Mesodermal cell (in vitro differentiated cells): ENCODE data around the gene ACP7.

Experiments
- H3K27ac ChIP-seq: 2 replicates; pipeline ENCODE4 v1.7.0; 2013; ENCODE audit warnings: mild to moderate bottlenecking, low read depth, low read length, moderate library complexity; ENCODE audit not compliant: severe bottlenecking
- H3K36me3 ChIP-seq: 2 replicates; pipeline ENCODE4 v1.7.1; 2013; ENCODE audit warnings: mild to moderate bottlenecking, low read length, moderate library complexity; ENCODE audit not compliant: control insufficient read depth, insufficient read depth
- H3K4me1 ChIP-seq: one replicate; pipeline ENCODE4 v1.7.1; 2013; ENCODE audit warnings: mild to moderate bottlenecking, low read length; ENCODE audit not compliant: insufficient read depth, control insufficient read depth, poor library complexity, severe bottlenecking
- H3K4me3 ChIP-seq: 2 replicates; pipeline ENCODE4 v1.7.0; 2013; ENCODE audit warnings: low read length, control low read depth, mild to moderate bottlenecking; ENCODE audit not compliant: insufficient read depth, poor library complexity, severe bottlenecking; ENCODE audit errors: extremely low read depth
- H3K9me3 ChIP-seq: 2 replicates; pipeline ENCODE4 v1.7.1; 2013; ENCODE audit warnings: mild to moderate bottlenecking, low read length, moderate library complexity; ENCODE audit not compliant: control insufficient read depth
- WGBS, 2 experiments: methylation state at CpG; one replicate each; pipeline ENCODE4 v1.1.5; 2013; ENCODE audit warnings: missing lambda C conversion rate in 2 of 2; ENCODE audit not compliant: insufficient coverage in 2 of 2; 5-methylcytosine and 5-hydroxymethylcytosine counted together

Gene ACP7

DNA sequence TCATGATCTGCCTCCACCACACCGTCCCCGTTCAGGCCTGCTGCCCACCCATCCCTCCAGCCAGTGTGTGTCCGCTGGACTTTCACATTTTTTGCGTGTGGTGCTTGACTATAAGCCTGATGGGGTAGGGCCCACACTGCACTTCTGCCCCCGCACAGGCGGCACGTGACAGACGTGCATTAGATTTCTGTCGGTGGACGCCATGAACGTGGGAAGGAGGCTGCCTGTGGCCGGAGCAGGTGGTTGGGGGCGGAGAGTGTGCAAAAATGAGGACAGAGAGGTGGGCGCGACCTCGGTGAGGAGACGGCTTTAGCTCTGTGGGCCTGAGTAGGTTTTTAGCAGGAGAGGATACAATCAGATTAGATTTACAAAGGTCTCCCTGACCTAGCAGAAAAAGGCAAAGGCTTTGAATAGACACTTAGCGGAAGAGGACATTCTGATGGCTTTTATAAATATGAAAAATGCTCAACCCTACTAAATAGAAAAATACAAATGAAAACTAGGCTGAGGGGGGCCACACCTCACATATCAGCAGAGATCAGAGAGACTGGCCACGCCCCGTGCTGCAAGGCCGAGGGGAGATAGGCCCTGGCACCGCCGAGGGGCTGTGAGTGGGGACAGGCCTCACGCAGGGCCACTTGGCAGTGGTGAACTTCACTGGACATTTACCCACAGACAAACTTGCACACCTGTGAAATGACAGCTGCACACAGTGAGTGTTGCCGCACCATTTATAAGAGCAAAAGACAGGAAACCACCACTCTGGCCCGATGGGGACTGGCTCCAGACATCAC is 66.8 kb downstream of the ACP7 start:
- Histone ChIP-seq H3K9me3 (peaks cover 6% of the 10 kb centered on the region), H3K27ac (no peak overlapping the region), H3K4me1 (peaks cover 3% of the 10 kb centered on the region), H3K4me3 (no peak overlapping the region), H3K36me3 (peaks cover 15% of the 10 kb centered on the region)
- 92 to 94% methylated on average over 22 to 24 of the region's 26 CpGs for WGBS, 2 experiments

DNA sequence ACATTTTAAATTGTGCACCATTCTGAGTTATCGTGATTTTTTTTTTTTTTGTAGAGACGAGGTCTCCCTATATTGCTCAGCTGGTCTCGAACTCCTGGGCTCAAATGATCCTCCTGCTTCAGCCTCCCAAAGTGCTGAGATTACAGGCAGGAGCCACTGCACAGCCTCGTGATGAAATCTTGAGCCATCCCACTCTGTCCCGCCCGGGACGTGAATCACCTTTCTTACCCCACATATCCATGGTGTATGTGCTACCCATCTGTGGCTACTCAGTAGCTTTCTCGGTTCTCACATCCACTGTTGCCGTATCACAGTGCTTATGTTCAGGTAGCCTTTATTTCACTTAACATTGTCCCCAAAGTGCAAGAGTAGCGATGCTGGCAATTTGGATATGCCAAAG is 67.9 kb downstream of the ACP7 start:
- Histone ChIP-seq H3K4me3 (no peak overlapping the region), H3K9me3 (peaks cover 6% of the 10 kb centered on the region), H3K27ac (no peak overlapping the region), H3K4me1 (peaks cover 3% of the 10 kb centered on the region), H3K36me3 (peaks cover 15% of the 10 kb centered on the region)
- 98 to 99% methylated on average over 9 to 10 of the region's 10 CpGs for WGBS, 2 experiments

DNA sequence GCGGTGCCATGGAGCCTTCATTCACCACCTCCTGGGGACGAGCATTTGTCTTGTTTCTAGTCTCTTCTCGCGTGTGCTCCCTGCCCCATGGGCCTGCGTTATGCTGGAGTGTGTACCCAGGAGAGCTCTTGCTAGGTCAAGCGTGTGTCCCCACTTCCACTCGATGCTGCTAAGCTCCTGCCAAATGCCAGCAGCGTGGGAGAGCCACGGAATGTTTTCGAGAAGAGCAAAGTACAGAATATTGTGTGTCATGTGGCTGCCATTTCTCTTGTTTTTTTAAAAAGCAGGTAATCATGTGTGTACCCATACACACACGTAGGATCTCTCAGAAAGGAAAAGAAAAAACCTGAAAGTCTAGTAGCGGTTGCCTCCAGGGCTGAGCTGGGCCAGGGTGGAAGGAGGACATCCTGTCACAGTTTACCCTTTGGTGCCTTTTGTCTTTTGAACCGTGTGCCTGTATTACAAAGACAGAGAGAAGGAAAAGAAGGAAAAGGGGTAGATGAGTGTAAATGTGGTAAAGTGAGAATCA is 70.0 kb downstream of the ACP7 start:
- H3K27ac ChIP-seq: no peak overlapping the region
- H3K9me3 ChIP-seq: no peaks in the 10 kb centered on the region
- H3K4me3 ChIP-seq: no peak overlapping the region
- WGBS, 2 experiments: 90 to 91% methylated on average over 9 to 12 of the region's 13 CpGs
- H3K4me1 ChIP-seq: peaks cover 15% of the 10 kb centered on the region
- peaks cover 8% of the 10 kb centered on the region for H3K36me3 ChIP-seq

DNA sequence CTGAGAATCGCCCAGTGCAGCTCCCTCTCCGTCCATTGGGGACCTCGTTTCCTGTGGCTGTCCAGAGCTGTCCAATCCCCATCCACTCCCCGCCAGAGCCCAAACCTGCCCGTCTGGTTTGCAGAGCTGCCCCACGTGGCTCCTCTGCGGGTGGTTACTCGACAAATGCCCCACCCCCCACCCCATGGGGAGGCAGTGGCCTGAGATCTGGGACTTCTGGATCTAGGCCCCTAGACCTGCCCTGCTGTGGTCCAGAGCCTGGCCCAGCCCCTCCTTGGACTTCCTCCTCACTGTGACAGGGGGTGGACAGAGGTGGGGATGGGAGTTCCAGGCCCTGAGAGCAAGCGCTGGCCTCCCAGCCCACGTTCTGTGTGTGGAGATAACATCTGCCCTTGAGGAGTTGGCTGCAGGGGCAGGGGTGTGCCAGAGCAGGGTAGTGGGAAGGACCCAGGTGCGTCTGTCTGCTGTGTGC is 70.5 kb downstream of the ACP7 start:
- H3K4me1 ChIP-seq: peaks cover 15% of the 10 kb centered on the region
- no peaks in the 10 kb centered on the region for H3K9me3 ChIP-seq
- H3K36me3 ChIP-seq: peaks cover 6% of the 10 kb centered on the region
- H3K4me3 ChIP-seq: no peak overlapping the region
- H3K27ac ChIP-seq: no peak overlapping the region
- WGBS, 2 experiments: 81 to 95% methylated on average over 6 to 7 of the region's 11 CpGs

DNA sequence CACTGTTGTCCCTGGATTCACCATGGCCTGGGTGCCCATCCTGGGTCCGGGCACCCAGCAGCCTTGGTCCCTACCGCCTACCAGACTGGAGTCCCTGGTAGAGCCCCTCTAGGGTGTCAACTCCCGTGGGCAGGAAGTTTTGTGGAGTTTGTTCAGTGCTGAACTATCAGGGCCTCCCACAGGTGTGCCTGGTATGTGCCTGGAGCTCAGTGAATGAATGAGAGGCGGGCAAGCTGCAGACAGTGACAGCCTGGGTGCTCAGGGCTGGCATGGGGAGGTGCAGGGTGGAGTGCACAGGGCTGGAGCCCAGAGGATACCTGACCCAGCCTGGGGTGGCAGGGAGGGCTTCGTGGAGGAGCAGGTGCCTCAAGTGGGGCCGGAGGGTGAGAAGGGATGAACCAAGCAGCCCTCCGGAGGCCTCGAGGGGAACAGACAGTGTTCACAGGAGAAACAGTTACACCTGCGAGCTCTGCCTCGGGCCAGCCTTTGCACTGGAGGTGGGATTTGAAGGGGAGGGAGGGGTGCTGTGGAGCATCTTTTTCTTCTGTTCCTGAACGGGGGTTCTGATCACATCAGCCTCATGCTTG is 71.0 kb downstream of the ACP7 start:
- WGBS, 2 experiments: 87 to 89% methylated on average over 9 to 11 of the region's 11 CpGs
- no peak overlapping the region for H3K27ac ChIP-seq
- no peak overlapping the region for H3K4me3 ChIP-seq
- H3K9me3 ChIP-seq: no peaks in the 10 kb centered on the region
- H3K36me3 ChIP-seq: peaks cover 6% of the 10 kb centered on the region
- peaks cover 16% of the 10 kb centered on the region for H3K4me1 ChIP-seq

DNA sequence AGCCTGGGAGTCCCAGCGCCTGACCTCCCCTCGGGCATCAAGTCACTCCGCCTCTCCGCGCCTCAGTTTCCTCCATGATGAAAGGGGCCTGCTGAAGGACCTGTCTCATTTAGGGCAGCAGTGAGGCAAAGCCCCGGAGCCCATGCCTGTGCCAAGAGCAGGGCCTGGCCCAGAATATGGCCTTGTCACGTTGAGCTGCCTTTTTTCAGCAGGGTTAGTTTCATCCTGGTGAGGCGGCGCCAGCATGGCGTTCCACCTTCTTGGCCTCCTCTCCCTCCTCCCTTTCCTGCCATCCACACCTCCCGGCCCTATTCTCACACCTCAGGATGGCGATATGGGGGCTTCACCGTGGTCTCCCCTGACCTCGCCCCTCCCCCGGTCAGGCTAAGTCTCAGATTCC is 71.6 kb downstream of the ACP7 start:
- H3K4me3 ChIP-seq: no peak overlapping the region
- peaks cover 6% of the 10 kb centered on the region for H3K36me3 ChIP-seq
- peaks cover 22% of the 10 kb centered on the region for H3K4me1 ChIP-seq
- H3K9me3 ChIP-seq: no peaks in the 10 kb centered on the region
- WGBS, 2 experiments: 89 to 94% methylated on average over 6 to 13 of the region's 15 CpGs
- H3K27ac ChIP-seq: no peak overlapping the region

DNA sequence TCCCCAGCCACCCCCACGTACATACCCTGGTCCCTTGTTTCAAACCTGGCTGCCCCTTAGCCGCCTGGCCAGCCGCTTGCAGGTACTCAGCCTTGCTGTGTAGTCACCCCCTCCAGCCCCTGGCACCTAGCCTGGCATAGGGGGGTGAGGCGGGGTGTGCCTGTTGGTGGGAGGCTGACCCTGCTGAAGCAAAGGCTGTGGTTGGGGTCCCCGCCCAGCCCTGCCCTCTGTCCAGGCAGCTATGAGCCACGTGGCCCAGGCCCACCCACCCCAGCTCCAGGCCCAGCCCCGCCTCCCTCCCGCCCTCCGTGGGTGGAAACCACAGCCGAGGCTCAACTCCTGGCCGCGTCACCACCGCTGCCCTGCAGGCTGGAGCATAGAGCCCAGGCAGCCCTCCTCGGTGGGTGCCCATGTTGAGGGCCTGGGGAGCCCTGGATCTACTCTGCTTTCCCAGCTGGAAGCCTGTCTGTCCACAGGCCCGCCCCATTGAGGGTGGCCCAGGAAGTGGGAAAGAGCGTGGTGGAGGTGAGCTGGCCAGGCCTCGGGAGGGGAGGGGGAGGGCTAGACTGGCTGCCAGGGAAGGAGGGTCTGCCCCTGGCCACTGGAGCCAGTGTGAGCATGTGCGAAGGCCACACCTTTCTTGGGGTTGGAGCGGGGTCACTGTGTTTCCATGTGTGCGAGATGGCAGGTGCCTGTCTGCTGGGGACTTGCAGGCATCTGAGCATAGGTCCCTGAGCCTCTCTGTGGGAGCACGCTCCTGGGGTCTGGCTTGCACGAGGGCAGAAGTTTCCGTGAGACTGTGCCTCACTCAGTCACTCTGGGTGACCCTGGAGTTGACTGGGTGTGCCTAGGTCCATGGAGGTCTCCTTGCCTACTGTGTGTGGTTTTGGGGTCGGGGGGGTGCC is 72.4 kb downstream of the ACP7 start:
- Histone ChIP-seq H3K36me3 (peaks cover 2% of the 10 kb centered on the region), H3K9me3 (no peaks in the 10 kb centered on the region), H3K27ac (no peak overlapping the region), H3K4me1 (peaks cover 25% of the 10 kb centered on the region), H3K4me3 (no peak overlapping the region)
- WGBS, 2 experiments: 81 to 88% methylated on average over 17 to 18 of the region's 24 CpGs

DNA sequence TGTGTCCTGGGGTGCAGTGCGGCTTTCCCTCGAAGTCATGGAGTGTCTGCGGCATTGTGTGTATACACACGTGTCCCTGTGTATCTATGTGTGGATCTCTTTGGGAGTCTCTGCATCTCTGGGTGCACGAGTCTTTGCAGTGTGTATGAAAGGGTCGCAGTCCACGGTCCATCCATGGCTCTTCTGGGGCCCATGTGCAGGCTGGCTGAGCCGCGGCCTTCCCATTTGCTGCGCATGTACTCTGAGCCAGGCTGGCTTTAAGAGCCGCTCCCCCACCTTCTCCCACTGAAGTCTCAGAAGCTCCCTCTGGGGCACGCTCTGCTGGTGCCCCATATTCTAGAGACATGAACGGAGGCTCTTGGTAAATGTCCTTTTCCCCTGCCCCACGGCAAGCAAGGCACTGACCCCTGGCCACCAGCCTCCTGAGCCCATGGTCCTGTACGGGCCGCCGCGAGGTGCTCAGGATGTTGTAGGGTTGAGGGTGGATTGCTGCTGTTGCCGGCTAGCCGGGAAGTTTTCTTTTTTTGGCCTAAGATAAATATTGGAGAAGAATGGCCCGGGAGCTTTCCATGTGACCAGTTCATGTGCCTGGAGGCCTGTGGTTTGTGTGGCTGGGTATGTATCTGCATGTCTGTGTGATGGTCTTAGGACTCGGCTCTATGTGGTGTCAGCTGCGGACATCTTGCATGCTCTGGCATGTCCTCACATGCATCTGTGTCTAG is 73.3 kb downstream of the ACP7 start:
- 94 to 95% methylated on average over 13 to 17 of the region's 23 CpGs for WGBS, 2 experiments
- Histone ChIP-seq H3K27ac (no peak overlapping the region), H3K4me3 (no peak overlapping the region), H3K36me3 (peaks cover 2% of the 10 kb centered on the region), H3K4me1 (peaks cover 25% of the 10 kb centered on the region), H3K9me3 (no peaks in the 10 kb centered on the region)

DNA sequence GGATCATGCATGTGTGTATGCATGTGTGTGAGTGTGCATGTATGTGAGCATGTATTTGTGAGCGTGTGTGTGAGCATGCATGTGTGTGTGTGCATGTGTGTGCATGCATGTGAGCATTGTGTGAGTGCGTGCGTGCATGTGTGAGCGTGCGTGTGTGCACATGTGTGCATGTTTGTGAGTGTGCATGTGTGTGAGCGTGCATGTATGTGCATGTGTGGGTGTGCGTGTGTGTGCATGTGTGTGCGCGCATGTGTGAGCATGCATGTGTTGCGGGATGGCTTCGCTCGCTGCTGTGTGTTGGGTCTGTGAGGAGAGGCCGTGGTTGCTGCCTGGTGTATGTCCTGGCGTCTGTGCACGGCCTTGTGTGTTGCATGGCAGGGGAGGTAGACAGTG is 73.8 kb downstream of the ACP7 start:
- WGBS, 2 experiments: 87 to 95% methylated on average over 8 to 13 of the region's 15 CpGs
- no peak overlapping the region for H3K27ac ChIP-seq
- H3K36me3 ChIP-seq: peaks cover 2% of the 10 kb centered on the region
- H3K4me1 ChIP-seq: peaks cover 28% of the 10 kb centered on the region
- H3K9me3 ChIP-seq: no peaks in the 10 kb centered on the region
- H3K4me3 ChIP-seq: no peak overlapping the region
